T follicular helper cell (primary cell): ENCODE data around the gene SLC17A7.
A peak's percentile ranks its signal among the peaks of the same experiment; 100 is the strongest.
"Not testable (repeated sequence)": the region's sequence is repeated elsewhere in the genome, so short reads cannot be mapped to it uniquely, and the experiment has no call there.

Source experiments
- DNase-seq: peaks from one replicate; pipeline ENCODE4 v3.0.0-alpha.2; 2020; ENCODE audit warnings: low read depth

The SLC17A7 gene

DNA sequence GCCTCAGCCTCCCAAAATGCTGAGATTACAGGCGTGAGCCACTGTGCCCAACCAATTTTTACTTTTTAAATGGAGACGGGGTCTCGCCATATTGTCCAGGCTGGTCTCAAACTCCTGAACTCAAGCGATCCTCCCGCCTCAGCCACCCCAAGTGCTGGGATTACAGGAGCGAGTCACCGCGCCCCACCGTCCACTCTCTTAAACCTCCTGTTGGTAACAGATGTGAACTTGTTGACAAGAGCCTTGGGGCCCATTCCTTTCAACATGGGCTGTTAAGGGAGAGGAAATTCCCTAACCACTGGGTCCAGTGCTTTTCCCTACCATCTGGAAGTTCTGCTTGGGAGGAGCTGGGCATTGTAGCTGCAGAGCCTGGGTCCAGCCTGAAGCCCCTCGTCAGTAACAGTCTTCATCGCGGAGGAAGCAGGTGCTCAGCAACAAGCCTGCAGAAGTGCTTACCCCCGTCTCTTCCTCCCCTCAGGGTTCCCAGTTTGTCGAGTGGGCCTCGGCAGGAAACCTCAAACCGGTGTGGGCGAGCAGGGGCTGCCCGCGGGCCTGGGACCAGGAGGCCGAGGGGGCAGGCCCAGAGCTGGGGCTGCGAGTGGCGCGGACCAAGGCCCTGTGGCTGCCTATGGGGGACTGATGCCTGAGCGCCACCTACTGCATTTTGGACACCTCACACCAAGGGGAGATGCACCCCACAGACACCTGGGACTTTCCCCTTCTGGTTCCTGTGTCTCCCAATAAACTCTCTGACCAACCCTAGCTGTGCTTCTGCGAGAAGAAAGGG lies 28.7 kb upstream of the SLC17A7 start:
- DNase-seq: peak; percentile 61

DNA sequence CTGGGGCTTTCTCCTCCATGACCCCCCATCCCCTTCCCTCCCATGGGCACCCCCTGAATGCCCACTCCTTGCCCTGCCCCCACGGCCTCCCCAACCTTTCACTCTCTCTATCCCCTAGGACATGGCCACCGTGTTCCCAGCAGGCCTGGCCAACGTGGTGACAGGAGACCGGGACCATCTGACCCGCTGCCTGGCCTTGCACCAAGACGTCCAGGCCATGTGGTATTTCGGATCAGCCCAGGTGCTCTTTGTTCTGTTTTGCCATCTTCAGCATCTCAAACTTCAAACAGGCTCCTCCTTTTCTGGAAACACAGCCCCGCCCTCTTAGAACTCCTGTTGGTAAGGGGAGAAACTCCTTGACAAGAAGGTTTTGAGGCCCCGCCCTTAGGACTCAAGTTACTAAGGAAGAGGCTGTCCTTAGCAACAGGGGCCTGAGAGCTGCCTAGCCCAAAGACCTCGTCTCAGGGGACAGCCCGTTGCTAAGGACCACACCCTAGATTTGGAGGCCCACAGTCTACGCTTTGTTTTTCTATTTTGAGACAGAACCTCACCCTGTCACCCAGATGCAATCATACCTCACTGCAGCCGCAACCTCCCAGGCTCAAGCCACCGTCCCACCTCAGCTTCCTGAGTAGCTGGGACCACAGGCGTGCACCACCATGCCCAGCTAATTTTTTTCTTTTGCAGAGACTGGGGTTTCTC lies 27.6 kb upstream of the SLC17A7 start:
- DNase-seq: peak; percentile 85

DNA sequence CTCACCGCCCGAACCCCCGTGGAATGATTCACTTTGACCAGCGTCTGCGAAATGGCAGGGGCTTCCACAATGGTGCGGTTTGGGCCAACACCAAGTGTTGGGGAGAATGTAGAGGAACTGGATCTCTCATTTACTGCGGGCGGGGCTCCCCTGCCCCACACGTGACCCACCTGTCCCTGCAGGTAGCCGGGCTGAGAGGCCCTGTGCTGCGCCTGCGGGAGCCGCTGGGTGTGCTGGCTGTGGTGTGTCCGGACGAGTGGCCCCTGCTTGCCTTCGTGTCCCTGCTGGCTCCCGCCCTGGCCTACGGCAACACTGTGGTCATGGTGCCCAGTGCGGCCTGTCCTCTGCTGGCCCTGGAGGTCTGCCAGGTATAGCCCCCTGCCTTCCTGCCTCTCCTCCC lies 26.9 kb upstream of the SLC17A7 start:
- no peak for DNase-seq

DNA sequence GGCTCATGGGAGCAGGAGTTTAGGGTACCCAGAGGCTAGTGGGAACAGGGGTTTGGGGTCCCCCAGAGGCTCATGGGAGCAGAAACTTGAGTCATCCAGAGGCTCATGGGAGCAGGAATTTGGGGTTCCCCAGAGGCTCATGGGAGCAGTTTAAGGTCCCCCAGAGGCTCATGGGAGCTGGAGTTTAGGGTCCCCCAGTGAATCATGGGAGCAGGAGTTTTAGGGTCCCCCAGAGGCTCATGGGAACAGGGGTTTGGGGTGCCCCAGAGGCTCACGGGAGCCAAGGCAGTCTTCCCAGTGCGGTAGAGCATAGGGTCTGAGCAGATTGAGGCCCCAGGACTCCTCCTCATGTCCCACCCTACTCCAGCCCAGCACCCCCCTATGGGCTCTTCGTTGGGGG lies 24.0 kb upstream of the SLC17A7 start:
- no peak for DNase-seq

DNA sequence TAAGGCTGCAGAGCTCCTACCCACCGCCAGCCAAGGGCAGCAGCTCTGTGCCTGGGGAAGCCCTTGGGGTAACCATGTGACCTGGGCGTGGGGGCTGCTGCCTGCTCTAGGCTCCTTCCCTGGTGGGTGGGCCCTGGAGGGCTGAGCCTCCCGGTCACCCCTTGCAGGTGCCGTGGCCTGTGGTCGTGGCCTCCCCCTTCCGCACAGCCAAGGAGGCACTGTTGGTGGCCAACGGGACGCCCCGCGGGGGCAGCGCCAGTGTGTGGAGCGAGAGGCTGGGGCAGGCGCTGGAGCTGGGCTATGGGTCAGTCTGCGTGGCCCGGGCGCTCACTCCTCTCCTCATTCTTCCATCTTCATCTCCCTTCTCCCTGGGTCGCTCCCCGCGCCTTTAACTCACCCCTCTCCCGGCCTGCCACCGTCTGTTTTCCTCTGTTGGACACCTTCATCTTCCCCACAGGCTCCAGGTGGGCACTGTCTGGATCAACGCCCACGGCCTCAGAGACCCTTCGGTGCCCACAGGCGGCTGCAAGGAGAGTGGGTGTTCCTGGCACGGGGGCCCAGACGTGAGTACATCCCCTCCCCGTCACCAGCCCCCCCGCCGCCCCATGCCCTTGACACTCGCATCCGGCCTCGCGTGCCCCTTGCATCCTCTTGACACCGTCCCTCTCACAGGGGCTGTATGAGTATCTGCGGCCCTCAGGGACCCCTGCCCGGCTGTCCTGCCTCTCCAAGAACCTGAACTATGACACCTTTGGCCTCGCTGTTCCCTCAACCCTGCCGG lies 22.8 kb upstream of the SLC17A7 start:
- no peak for DNase-seq

DNA sequence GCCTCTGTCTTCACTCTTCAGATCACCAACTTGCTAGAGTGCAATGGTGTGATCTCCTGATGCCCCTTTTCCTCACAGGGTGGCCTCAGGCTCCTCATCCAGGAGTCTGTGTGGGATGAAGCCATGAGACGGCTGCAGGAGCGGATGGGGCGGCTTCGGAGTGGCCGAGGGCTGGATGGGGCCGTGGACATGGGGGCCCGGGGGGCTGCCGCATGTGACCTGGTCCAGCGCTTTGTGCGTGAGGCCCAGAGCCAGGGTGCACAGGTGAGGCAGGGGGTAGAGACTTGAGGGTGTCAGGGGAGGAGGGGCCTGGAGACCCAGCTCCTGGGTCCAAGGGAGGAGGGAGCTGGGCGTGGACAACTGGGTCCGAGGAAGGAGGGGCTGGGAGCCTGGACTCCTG lies 21.2 kb upstream of the SLC17A7 start:
- DNase-seq: no peak

DNA sequence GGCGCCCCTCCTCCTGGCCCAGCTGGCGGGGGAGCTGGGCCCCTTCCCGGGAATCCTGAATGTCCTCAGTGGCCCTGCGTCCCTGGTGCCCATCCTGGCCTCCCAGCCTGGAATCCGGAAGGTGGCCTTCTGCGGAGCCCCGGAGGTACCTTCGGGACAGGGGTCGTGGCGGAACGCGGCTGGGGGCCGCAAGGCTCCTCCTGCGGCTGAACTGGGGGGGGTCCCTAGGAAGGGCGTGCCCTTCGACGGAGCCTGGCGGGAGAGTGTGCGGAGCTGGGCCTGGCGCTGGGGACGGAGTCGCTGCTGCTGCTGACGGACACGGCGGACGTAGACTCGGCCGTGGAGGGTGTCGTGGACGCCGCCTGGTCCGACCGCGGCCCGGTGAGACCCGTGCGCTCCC lies 20.3 kb upstream of the SLC17A7 start:
- no peak for DNase-seq

DNA sequence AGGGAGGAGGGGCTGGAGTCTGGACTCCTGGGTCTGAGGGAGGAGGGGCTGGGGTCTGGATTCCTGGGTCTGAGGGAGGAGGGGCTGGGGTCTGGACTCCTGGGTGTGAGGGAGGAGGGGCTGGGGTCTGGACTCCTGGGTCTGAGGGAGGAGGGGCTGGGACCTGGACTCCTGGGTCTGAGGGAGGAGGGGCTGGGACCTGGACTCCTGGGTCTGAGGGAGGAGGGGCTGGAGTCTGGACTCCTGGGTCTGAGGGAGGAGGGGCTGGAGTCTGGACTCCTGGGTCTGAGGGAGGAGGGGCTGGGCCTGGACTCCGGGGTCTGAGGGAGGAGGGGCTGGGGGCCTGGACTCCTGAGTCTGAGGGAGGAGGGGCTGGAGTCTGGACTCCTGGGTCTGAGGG lies 19.8 kb upstream of the SLC17A7 start:
- DNase-seq: not testable (repeated sequence)

DNA sequence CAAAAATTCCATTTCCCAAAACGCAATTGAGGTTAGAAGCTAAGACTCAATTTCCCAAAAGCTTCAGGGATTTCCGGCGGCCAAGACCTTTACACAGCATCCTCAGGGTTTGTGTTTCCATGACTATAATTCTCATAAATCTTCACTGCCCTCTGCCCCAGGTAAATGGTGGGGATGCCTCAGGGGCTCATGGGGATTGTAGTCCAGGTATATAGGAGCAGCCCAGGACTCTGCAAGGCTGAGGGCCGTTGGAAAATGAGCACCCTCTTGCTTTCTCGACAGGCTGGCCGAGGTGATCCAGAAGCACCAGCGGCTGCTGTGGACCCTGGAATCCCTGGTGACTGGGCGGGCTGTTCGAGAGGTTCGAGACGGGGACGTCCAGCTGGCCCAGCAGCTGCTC lies 18.1 kb upstream of the SLC17A7 start:
- no peak for DNase-seq

DNA sequence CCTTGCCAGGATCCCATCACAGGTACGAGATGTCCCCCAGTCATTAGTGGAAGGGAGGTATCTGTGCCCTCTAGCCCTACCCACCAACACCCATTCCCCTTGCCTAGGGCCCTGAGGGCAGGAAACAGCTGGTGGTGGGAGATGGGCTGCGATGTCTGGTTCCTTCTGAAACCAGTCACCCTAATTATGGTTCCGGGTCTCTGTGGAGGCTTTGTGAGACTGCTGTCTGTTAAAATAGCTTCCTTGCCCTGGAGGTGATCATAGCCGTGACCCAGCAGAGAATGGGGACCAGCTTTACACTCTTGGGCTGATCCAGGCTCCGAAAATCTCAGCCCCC lies 17.2 kb upstream of the SLC17A7 start:
- DNase-seq: no peak

DNA sequence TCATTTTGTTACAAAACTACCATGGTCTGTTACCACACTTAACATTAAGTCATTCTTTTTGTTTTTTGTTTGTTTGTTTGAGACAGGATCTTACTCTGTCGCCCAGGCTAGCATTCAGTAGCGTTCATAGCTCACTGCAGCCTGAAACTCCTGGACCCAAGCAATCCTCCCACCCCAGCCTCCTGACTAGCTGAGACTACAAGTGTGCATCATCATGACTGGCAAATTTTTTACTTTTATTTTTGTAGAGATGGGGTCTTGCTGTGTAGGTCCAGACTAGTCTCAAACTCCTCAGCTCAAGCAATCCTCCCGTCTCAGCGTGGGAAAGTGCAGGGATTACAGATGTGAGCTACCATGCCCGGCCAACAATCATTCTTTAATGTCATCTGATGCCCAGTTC lies 15.0 kb upstream of the SLC17A7 start:
- no peak for DNase-seq

DNA sequence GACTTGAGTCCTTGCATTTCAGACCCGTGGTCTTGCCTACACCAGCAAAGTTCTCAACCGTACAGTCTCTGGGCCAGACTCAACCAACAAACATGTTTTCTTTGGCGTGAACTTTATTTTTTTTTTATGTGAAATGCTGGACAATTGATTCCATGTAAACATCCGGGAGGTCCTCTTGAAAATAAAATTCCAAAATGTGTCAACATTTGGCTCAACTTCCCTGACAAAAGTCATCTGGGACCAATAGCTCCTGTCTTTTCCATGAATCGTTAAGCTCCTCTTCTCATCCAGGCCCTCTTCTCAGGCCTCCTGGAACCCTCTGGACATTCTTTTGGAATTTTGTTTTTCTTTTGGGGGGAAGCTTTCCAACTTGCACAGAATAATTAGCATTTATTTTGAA lies 14.4 kb upstream of the SLC17A7 start:
- no peak for DNase-seq

DNA sequence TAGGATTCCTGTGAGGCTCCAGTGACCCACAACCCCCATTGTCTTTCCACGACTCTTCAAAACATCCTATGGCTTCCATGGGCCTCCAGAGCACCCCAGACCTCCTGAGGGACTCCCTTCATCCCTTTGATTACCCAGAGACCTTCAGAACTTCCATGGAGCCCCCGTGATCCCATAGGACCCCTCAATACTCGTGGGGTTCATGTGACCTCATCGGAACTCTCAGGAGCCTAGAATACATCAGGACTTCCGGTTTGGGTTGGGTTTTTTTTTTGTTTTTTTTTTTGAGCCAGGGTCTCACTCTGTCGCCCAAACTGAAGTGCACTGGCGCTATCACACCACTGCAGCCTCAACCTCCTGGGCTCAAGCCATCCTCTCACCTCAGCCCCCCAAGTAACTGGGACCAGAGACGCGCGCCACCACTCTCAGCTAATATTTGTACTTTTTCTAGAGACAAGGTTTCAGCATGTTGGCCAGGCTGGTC lies 12.5 kb upstream of the SLC17A7 start:
- DNase-seq: no peak

DNA sequence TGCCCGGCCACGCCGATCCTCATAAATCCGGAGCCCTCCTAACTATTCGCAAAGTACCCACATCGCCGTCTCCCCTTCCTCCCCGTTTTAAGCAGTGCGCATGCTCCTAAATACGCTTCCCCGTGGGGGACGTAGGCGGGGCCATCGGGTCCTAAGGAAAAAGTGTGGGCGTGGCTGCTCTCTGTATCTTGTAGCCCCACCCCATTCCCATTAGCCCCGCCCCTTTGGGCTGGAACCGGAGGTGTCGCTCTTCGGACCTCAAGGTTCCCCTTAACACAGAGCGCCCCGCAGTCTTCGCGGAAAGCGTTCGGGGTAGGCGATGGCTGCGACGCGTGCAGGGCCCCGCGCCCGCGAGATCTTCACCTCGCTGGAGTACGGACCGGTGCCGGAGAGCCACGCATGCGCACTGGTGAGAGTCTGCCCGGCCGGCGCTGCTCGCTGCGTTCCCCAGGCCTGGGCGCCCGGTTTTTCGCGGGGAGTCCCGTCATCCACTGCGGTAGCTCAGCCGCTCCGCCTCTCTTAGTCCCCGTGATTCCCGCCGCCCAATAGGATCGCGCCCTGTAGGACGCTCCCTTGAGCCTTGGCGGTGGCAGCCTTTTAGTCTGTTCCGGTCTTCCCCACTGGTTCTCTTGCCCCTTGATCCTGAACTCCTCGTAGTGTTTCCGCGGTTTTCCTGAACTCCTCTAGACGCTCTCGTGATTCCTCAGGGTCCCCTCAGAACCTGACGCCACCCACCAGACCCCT lies 11.9 kb upstream of the SLC17A7 start, which contains the start of gene ALDH16A1:
Gene ALDH16A1 (plus strand): TSS at position 213 of the 744 bp plus-strand sequence. CDS start 107 bp downstream, at position 320.
- DNase-seq: peak; percentile 97

DNA sequence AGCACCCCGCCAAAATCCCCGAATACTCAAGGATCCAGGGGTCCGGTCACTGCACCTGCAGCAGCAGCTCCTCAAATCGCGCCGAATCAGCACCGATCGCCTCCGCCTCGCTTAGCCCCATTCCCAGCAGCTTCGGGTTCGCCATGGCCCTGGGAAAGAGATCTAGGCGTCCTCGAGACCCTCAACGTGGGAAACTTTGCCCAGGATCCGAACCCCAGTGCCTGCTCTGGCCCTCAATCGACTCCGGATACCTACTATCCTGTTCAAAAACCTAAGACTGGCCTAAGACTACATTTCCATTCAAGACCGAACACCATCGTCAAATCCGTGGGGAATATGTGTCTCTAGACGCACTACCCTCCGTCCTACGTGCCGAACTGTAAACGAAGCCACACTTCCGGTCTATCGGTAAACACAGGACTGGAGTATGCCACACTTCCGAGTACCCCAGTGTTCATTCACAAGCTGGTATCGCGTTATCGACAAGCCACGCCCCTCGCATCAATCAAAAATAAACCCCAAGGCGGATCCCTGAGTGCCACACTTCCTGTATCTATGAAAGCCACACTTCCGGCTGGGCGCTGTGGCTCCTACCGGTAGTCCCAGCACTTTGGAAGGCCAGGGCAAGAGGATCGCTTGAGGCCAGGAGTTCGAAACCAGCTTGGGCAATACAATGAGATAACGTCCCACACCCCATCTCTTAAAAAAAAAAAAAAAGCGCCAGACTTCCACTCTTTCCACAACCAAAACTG lies 10.3 kb upstream of the SLC17A7 start, which contains the start of gene PIH1D1:
Gene PIH1D1 (minus strand): TSS at position 385 of the 752 bp plus-strand sequence. CDS start 240 bp downstream, at position 145.
- DNase-seq: peak; percentile 91

DNA sequence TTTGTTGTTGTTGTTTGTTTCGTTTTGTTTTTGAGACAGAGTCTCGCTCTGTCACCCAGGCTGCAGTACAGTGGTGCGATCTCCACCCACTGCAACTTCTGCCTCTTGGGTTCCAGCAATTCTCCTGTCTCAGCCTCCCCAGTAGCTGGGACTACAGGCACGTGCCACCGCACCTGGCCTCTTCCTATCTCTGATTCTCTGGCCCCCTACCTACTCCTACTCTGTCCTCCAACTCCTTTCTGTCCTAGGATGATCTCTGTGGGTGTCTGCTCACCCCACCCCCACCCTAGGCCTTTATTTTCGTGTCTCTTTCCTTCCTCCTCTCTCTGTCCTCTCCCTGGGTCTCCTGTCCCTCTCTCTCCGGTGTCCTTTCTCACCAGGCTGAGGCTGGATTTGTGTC lies 9.1 kb upstream of the SLC17A7 start:
- DNase-seq: no peak

DNA sequence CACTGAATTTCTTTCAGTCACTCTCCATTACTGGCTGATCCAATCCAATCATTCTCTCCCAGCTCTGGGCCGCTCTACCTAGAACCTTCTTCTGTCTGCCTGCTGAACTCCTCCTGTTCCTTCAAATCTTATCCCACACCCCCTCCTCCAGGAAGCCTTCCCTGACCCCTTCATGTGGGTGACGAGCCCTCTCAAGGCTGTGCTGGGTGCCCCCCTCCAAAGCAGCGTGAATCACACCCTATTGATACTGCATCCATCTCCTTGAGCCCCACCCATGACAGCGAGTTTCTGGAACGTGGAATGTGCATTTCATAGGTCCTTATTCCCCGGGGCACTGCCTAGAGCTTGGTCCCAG lies 7.1 kb upstream of the SLC17A7 start:
- no peak for DNase-seq

DNA sequence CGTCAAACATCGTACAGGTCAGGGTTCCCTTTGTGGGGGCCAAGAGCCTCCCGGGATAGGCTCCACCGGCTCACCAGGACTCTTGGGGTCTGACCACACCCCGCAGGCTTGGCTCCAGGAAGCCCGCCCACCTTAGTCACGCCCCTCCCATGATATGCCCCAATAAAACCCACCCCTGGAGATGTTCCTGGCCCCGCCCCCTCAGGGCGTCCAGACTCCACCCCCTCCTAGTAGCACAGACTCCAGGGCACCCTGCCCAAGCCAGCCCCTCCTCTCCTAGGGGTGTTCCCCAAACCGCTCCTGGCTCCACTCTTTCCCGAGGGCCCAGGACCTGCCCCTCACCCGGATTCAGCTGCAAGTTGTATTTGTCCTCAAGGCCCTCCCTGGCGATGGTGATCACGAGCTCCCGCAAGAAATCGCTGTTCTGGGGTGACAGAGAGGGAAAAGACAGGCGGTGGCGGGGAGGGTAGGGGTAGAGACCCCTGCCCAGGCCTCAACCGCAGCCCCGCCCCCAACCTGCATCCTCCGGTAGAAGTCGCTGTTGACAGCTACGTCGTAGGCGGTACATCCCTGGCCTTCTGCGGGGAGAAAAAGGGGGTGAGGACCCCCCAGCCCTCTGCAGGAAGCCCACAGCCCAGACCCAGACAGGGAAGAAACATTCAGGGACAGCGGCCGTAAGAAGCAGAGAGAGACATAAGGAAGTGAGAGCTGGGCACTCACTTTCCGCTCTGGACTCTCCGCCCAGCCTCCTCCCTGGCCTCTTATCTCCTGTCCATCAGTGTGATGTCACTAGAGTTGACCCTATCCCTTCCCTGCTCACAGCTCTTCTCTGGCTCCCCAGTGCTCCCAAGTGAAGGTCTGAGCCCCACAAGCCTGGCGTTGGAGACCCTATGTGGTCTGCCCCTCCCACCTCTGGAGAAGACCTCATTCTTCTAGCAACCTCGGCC lies 6.4 kb upstream of the SLC17A7 start:
- DNase-seq: no peak

DNA sequence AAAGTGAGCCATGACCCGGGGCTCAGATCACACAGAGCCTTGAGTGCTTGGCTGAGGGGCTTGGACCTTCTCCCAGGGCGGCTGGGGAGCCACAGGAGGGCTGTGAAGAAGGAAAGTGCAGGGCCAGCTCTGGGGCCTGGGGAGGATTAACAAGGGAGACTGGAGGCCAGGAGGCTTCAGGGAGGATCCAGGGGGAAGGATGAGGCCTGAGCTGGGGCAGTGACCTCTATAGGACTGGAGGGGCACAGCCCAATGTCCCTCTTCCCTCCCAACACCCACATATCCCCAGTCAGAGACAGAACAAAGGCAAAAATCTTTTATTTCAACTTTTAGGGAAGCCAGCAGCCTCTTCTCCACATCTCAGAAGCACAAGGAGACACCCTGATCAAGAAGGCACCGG lies 4.7 kb upstream of the SLC17A7 start:
- DNase-seq: no peak

DNA sequence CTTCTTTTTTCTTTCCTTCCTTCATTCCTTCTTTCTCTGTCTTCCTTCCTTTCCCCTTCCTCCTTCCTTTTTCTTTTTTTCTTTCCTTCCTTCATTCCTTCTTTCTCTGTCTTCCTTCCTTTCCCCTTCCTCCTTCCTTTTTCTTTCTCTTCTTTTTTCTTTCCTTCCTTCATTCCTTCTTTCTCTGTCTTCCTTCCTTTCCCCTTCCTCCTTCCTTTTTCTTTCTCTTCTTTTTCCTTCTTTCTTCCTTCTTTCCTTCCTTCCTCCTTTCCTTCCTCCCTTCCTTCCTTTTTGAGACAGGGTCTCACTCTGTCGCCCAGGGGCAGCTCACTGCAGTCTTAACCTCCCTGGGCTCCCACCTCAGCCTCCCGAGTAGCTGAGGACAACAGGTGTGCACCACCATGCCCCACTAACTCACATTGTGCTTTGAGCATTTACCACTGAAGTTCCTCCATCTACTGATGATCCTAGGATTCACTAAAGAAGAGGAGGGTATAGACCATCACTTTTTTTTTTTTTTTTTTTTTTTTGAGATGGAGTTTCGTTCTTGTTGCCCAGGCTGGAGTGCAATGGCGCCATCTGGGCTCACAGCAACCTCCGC lies 2.9 kb upstream of the SLC17A7 start:
- DNase-seq: not testable (repeated sequence)
